HEK293 (cell line): ENCODE results near the gene RNU11.

Experiments
- AEBP2 ChIP-seq: fragments of 450-650 bp; formaldehyde crosslinking; IDR thresholded peaks from 2 replicates; pipeline ENCODE4 v1.5.1; 2016; ENCODE audit warnings: missing biosample characterization, missing genetic modification characterization, borderline replicate concordance
- GLIS1 ChIP-seq: fragments of 450-650 bp; formaldehyde crosslinking; IDR thresholded peaks from 2 replicates; pipeline ENCODE4 v1.5.1; 2016; ENCODE audit warnings: missing biosample characterization, missing genetic modification characterization
- OSR2 ChIP-seq: fragments of 450-650 bp; formaldehyde crosslinking; IDR thresholded peaks from 2 replicates; pipeline ENCODE4 v1.5.1; 2016; ENCODE audit warnings: missing biosample characterization, missing genetic modification characterization
- PBX3 ChIP-seq: sonication (generic); formaldehyde crosslinking; IDR thresholded peaks from 2 replicates; pipeline ENCODE4 v1.8.1; 2022; ENCODE audit warnings: mild to moderate bottlenecking, moderate library complexity, missing genetic modification reagents
- SP2 ChIP-seq: fragments of 450-650 bp; formaldehyde crosslinking; IDR thresholded peaks from 2 replicates; pipeline ENCODE4 v1.5.1; 2016; ENCODE audit warnings: missing biosample characterization, missing genetic modification characterization
- TCF7L2 ChIP-seq: IDR thresholded peaks from 2 replicates; pipeline ENCODE4 v1.6.1; 2011; ENCODE audit warnings: low read depth, mild to moderate bottlenecking, inconsistent platforms, low read length, moderate library complexity, borderline replicate concordance
- ZBTB11 ChIP-seq: fragments of 450-650 bp; formaldehyde crosslinking; conservative IDR thresholded peaks from 2 replicates; pipeline ENCODE4 v1.5.1; 2016; ENCODE audit warnings: low read depth, missing biosample characterization, missing genetic modification characterization
- ZBTB49 ChIP-seq: fragments of 450-650 bp; formaldehyde crosslinking; IDR thresholded peaks from 2 replicates; pipeline ENCODE4 v1.5.1; 2016; ENCODE audit warnings: missing biosample characterization, missing genetic modification characterization, low read depth
- ZBTB8A ChIP-seq: fragments of 450-650 bp; formaldehyde crosslinking; IDR thresholded peaks from 2 replicates; pipeline ENCODE4 v1.5.1; 2016; ENCODE audit warnings: missing biosample characterization, missing genetic modification characterization
- ZFHX2 ChIP-seq: fragments of 450-650 bp; formaldehyde crosslinking; conservative IDR thresholded peaks from 2 replicates; pipeline ENCODE4 v1.5.1; 2016; ENCODE audit warnings: missing biosample characterization, missing genetic modification characterization
- ZNF10 ChIP-seq: fragments of 450-650 bp; formaldehyde crosslinking; IDR thresholded peaks from 2 replicates; pipeline ENCODE4 v1.5.1; 2017; ENCODE audit warnings: missing biosample characterization, missing genetic modification characterization
- ZNF121 ChIP-seq: fragments of 450-650 bp; formaldehyde crosslinking; IDR thresholded peaks from 2 replicates; pipeline ENCODE4 v1.5.1; 2016; ENCODE audit warnings: missing biosample characterization, missing genetic modification characterization
- ZNF138 ChIP-seq: fragments of 450-650 bp; formaldehyde crosslinking; IDR thresholded peaks from 2 replicates; pipeline ENCODE4 v1.5.1; 2016; ENCODE audit warnings: missing biosample characterization, missing genetic modification characterization, borderline replicate concordance
- ZNF157 ChIP-seq: fragments of 450-650 bp; formaldehyde crosslinking; IDR thresholded peaks from 2 replicates; pipeline ENCODE4 v1.5.1; 2016; ENCODE audit warnings: missing biosample characterization, missing genetic modification characterization
- ZNF16 ChIP-seq: fragments of 450-650 bp; formaldehyde crosslinking; IDR thresholded peaks from 2 replicates; pipeline ENCODE4 v1.5.1; 2016; ENCODE audit warnings: low read depth, missing biosample characterization, missing genetic modification characterization
- ZNF24 ChIP-seq: fragments of 450-650 bp; formaldehyde crosslinking; IDR thresholded peaks from 2 replicates; pipeline ENCODE4 v1.5.1; 2016; ENCODE audit warnings: missing biosample characterization, missing genetic modification characterization
- ZNF292 ChIP-seq: fragments of 450-650 bp; formaldehyde crosslinking; IDR thresholded peaks from 2 replicates; pipeline ENCODE4 v1.5.1; 2016; ENCODE audit warnings: low read depth, missing biosample characterization, missing genetic modification characterization, borderline replicate concordance
- ZNF341 ChIP-seq: fragments of 450-650 bp; formaldehyde crosslinking; IDR thresholded peaks from 2 replicates; pipeline ENCODE4; 2016; ENCODE audit warnings: low read depth, missing biosample characterization, missing genetic modification characterization
- ZNF426 ChIP-seq: fragments of 450-650 bp; formaldehyde crosslinking; IDR thresholded peaks from 2 replicates; pipeline ENCODE4 v1.5.1; 2017; ENCODE audit warnings: missing biosample characterization, missing genetic modification characterization, mild to moderate bottlenecking, inconsistent platforms, moderate library complexity
- ZNF514 ChIP-seq: fragments of 450-650 bp; formaldehyde crosslinking; IDR thresholded peaks from 2 replicates; pipeline ENCODE4 v1.5.1; 2016; ENCODE audit warnings: missing biosample characterization, missing genetic modification characterization
- ZNF518A ChIP-seq: fragments of 450-650 bp; formaldehyde crosslinking; conservative IDR thresholded peaks from 2 replicates; pipeline ENCODE4 v1.5.1; 2016; ENCODE audit warnings: low read depth, missing biosample characterization, missing genetic modification characterization
- ZNF530 ChIP-seq: fragments of 450-650 bp; formaldehyde crosslinking; IDR thresholded peaks from 2 replicates; pipeline ENCODE4 v1.5.1; 2016; ENCODE audit warnings: low read depth, missing biosample characterization, missing genetic modification characterization
- ZNF704 ChIP-seq: fragments of 450-650 bp; formaldehyde crosslinking; IDR thresholded peaks from 2 replicates; pipeline ENCODE4 v1.5.1; 2016; ENCODE audit warnings: missing biosample characterization, missing genetic modification characterization
- ZNF776 ChIP-seq: fragments of 450-650 bp; formaldehyde crosslinking; IDR thresholded peaks from 2 replicates; pipeline ENCODE4 v1.5.0; 2017; ENCODE audit warnings: missing biosample characterization, missing genetic modification characterization, borderline replicate concordance

The RNU11 gene

GRCh38 chr1:28668191-28668955, 20.0 kb downstream of the RNU11 start, which contains the start of gene GMEB1 (continued):
- TF ChIP-seq ZNF704 (no peak), ZNF121 (tag by site-specific recombination) (no peak), ZNF776 (no peak), AEBP2 (tag by site-specific recombination) (no peak), ZFHX2 (tag by site-specific recombination) (no peak), ZBTB11 (tag by site-specific recombination) (peak; percentile 70), ZBTB49 (tag by site-specific recombination) (no peak), ZBTB8A (tag by site-specific recombination) (peak; percentile 51), GLIS1 (tag by site-specific recombination) (0 out of 2 replicates have a peak, but pooled peaks have one; percentile 26), ZNF341 (peak; percentile 19; the same call in 1 of the 2 replicates), OSR2 (tag by site-specific recombination) (peak; percentile 37; the same call in 1 of the 2 replicates), SP2 (tag by site-specific recombination) (no peak), ZNF426 (tag by site-specific recombination) (no peak), ZNF518A (tag by site-specific recombination) (peak; percentile 59), ZNF24 (no peak), ZNF138 (tag by site-specific recombination) (no peak), PBX3 (CRISPR knock-in tag) (no peak), ZNF530 (tag by site-specific recombination) (no peak), ZNF157 (tag by site-specific recombination) (no peak), ZNF10 (peak; percentile 97), ZNF514 (no peak), ZNF292 (no peak), TCF7L2 (no peak), ZNF16 (tag by site-specific recombination) (no peak)
